ENCODE results near the gene RPN2. TPM values are rescaled to one million over a fixed set of nuclear protein-coding genes. Genes with fewer than 3 reads are reported as not detected.

The RPN2 gene
- total and polyA plus RNA-seq, 2 donors (not counting 3 experiments of a cell fraction or from before 2014, with no cell fraction given) = 283 to 530 TPM

- intact Hi-C loops (cut with micrococcal nuclease) (no loop called here), dilution Hi-C loops (cut with MboI; ENCODE audit: extremely low pct_ligation_motif_present, low sequenced_read_pairs) (no loop called here)
- no peak for TF ChIP-seq FOS (IDR thresholded peaks at IDR 0.05; ENCODE audit: borderline replicate concordance, insufficient read depth, low read length)
- no peak for TF ChIP-seq MAX (IDR thresholded peaks at IDR 0.05; ENCODE audit: insufficient read depth, insufficient read length)
- no peak for TF ChIP-seq CTCF (IDR thresholded peaks at IDR 0.05; ENCODE audit: extremely low read depth in 1 of 2, insufficient read depth in 1 of 2, low read depth in 1 of 2, low read length in 2 of 2)
- TF ChIP-seq JUN (IDR thresholded peaks at IDR 0.05; ENCODE audit: borderline replicate concordance, insufficient read depth, insufficient read length, low read depth) = no peak
- no peak for TF ChIP-seq POLR2A (IDR thresholded peaks at IDR 0.05; ENCODE audit: low read depth, low read length)
- no peak for TF ChIP-seq EZH2 (IDR thresholded peaks at IDR 0.05; ENCODE audit: borderline replicate concordance, low read depth, low read length, severe bottlenecking)
- TF ChIP-seq POLR2AphosphoS5 (IDR thresholded peaks at IDR 0.05; ENCODE audit: insufficient read depth, low read depth, low read length) = no peak
- no peak for TF ChIP-seq GATA2 (IDR thresholded peaks at IDR 0.05; ENCODE audit: insufficient read depth, insufficient read length, low read depth, low read length)
- no peak for TF ChIP-seq MYC (IDR thresholded peaks at IDR 0.05; ENCODE audit: low read depth, low read length)
- Histone ChIP-seq H3K79me2 (ENCODE audit: control insufficient read depth, insufficient read depth, low read length) (no peaks in the 10 kb centered on the region), H3K9me1 (replicated peaks; ENCODE audit: control insufficient read depth, extremely low read depth, insufficient read depth, low read length) (no peaks in the 10 kb centered on the region), H3K27ac (ENCODE audit: insufficient read depth, low read depth, low read length) (no peak overlapping the region), H3K4me1 (ENCODE audit: control insufficient read depth, extremely low read depth, insufficient read depth, low read length) (no peaks in the 10 kb centered on the region), H3K36me3 (ENCODE audit: control insufficient read depth in 2 of 2, extremely low read depth in 1 of 2, insufficient read depth in 2 of 2, low read length in 2 of 2) (no peaks in the 10 kb centered on the region), H4K20me1 (replicated peaks; ENCODE audit: control insufficient read depth, extremely low read depth, insufficient read depth, low read length) (no peaks in the 10 kb centered on the region), H3K27me3 (ENCODE audit: control insufficient read depth in 2 of 2, insufficient read depth in 2 of 2, low read length in 2 of 2) (peaks cover 0 to 10% of the 10 kb centered on the region in 2 experiments), H2AFZ (ENCODE audit: low read depth, low read length) (no peak overlapping the region), H3K4me3 (replicated peaks in 1 of 3; ENCODE audit: insufficient read depth in 1 of 3, low read depth in 1 of 3, low read length in 3 of 3) (no peak overlapping the region), H3K4me2 (ENCODE audit: insufficient read depth, low read length) (no peak overlapping the region), H3K9ac (replicated peaks; ENCODE audit: extremely low read depth, insufficient read depth, low read length) (no peak overlapping the region), H3K9me3 (replicated peaks; ENCODE audit: control insufficient read depth, insufficient read depth, low read length) (no peaks in the 10 kb centered on the region)
- no TSS peak for BruUV-seq (replicated peaks)
- DNase-seq (ENCODE audit: low read depth, low spot score) (no peak), FAIRE-seq (no peak)
- POLR2A ChIA-PET = no interaction called here
- CTCF ChIA-PET = interaction anchor here (1.0 to 2.0 kb wide), 2 partner anchors 13 to 24 kb away, joined by 3 to 13 read pairs; no protein-coding TSS in a partner anchor
Measured at GRCh38 chr20:37283530-37284195, 104.5 kb downstream of the RPN2 start.
